Activated naive CD8-positive, alpha-beta T cell treated with anti-CD3 and anti-CD28 coated beads, Interleukin-2, amount 10 ng/mL, durations not matched to agents 7 days and 5 days (primary cell): ENCODE measurements around the gene ICAM1. TPM values are rescaled to one million over a fixed set of nuclear protein-coding genes. Genes with fewer than 3 reads are reported as not detected.
"Not testable (repeated sequence)": the region's sequence is repeated elsewhere in the genome, so short reads cannot be mapped to it uniquely, and the experiment has no call there.

Experiments
- ATAC-seq: fragments of 150-1000 bp; cut with Tn5 transposase; one replicate; pipeline ENCODE4 v1.10.0; 2021; ENCODE audit warnings: low read depth, moderate library complexity
- POLR2A ChIA-PET: fragments of 350-600 bp; sonication (Branson Sonifier 250); formaldehyde crosslinking; loops from one replicate; lab custom pipeline; 2021; ENCODE audit warnings: antibody characterized with exemption; lab: Charles Lee
- DNase-seq: peaks from one replicate; pipeline ENCODE4 v3.0.0; 2021
- H3K27ac Mint-ChIP-seq: one replicate; pipeline ENCODE4 v1.8.0; 2022; ENCODE audit warnings: mild to moderate bottlenecking, mixed read lengths
- H3K27me3 Mint-ChIP-seq: one replicate; pipeline ENCODE4 v1.8.0; 2022; ENCODE audit warnings: mild to moderate bottlenecking, moderate library complexity, mixed read lengths
- H3K36me3 Mint-ChIP-seq: one replicate; pipeline ENCODE4 v1.8.0; 2021; ENCODE audit warnings: mild to moderate bottlenecking, mixed read lengths
- H3K4me1 Mint-ChIP-seq: one replicate; pipeline ENCODE4 v1.8.0; 2021; ENCODE audit warnings: mixed read lengths
- H3K4me3 Mint-ChIP-seq: one replicate; pipeline ENCODE4 v1.8.0; 2022; ENCODE audit warnings: mild to moderate bottlenecking, moderate library complexity, mixed read lengths
- H3K9me3 Mint-ChIP-seq: one replicate; pipeline ENCODE4 v1.8.0; 2021; ENCODE audit warnings: mixed read lengths
- total RNA-seq, 2 experiments: library from RNA; stranded (reverse); gene quantifications; one replicate each; pipeline ENCODE4 v1.2.3, GENCODE V29; 2021

ICAM1 gene
- total RNA-seq, 2 experiments from 2014 or later: 9.5 to 11.7 TPM

GRCh38 chr19:10269333-10270179, 1.4 kb upstream of the ICAM1 start:
- no peaks in the 10 kb centered on the region for H3K9me3 Mint-ChIP-seq
- POLR2A ChIA-PET: interaction anchor here (0.6 to 4.7 kb wide), 20 partner anchors 9 to 270 kb away, joined by 3 to 60 read pairs (median 6); partner anchors contain the start of genes CDC37, FDX2, ICAM4 and ICAM5
- H3K27ac Mint-ChIP-seq: peak overlapping the region; percentile 92
- DNase-seq (peak; percentile 96), ATAC-seq (peak; percentile 69)
- H3K4me3 Mint-ChIP-seq: peak overlapping the region; percentile 86
- H3K4me1 Mint-ChIP-seq: peaks cover 23% of the 10 kb centered on the region
- no peaks in the 10 kb centered on the region for H3K27me3 Mint-ChIP-seq
- peaks cover 2% of the 10 kb centered on the region for H3K36me3 Mint-ChIP-seq

- Mint-ChIP-seq H3K27ac (peak overlapping the region; percentile 92), H3K36me3 (peaks cover 3% of the 10 kb centered on the region), H3K4me1 (peaks cover 23% of the 10 kb centered on the region), H3K9me3 (no peaks in the 10 kb centered on the region), H3K27me3 (no peaks in the 10 kb centered on the region), H3K4me3 (peak overlapping the region; percentile 86)
- DNase-seq: peak; percentile 85
- ATAC-seq: peak; percentile 57
- POLR2A ChIA-PET: interaction anchor here (0.6 to 4.7 kb wide), 23 partner anchors 10 to 892 kb away, joined by 3 to 60 read pairs (median 6); partner anchors contain the start of genes CDC37, FDX2, ICAM4 and ICAM5
Measured at GRCh38 chr19:10270180-10270615, 722 bp upstream of the ICAM1 start.

GRCh38 chr19:10271543-10272086, 695 bp downstream of the ICAM1 start:
- Mint-ChIP-seq H3K27ac (peak overlapping the region; percentile 92), H3K9me3 (no peaks in the 10 kb centered on the region), H3K36me3 (peaks cover 5% of the 10 kb centered on the region), H3K4me3 (peak overlapping the region; percentile 86), H3K27me3 (no peaks in the 10 kb centered on the region), H3K4me1 (peaks cover 23% of the 10 kb centered on the region)
- POLR2A ChIA-PET: interaction anchor here (0.9 to 4.7 kb wide), 16 partner anchors 9 to 157 kb away, joined by 3 to 60 read pairs (median 10); partner anchors contain the start of genes CDC37, FDX2, ICAM4 and ICAM5
- ATAC-seq (no peak), DNase-seq (no peak)

GRCh38 chr19:10274589-10274988, 3.7 kb downstream of the ICAM1 start:
- no peak overlapping the region for H3K27ac Mint-ChIP-seq
- H3K27me3 Mint-ChIP-seq: no peaks in the 10 kb centered on the region
- no peaks in the 10 kb centered on the region for H3K9me3 Mint-ChIP-seq
- DNase-seq (no peak), ATAC-seq (no peak)
- POLR2A ChIA-PET: interaction anchor here (1.1 kb wide), 1 partner anchor 15 kb away, joined by 5 read pairs; the partner anchor contains the start of gene ICAM5
- peaks cover 22% of the 10 kb centered on the region for H3K4me1 Mint-ChIP-seq
- no peak overlapping the region for H3K4me3 Mint-ChIP-seq
- peaks cover 10% of the 10 kb centered on the region for H3K36me3 Mint-ChIP-seq

GRCh38 chr19:10277795-10278589, 7.1 kb downstream of the ICAM1 start:
- Mint-ChIP-seq H3K4me3 (no peak overlapping the region), H3K27me3 (no peaks in the 10 kb centered on the region), H3K4me1 (peaks cover 13% of the 10 kb centered on the region), H3K36me3 (peaks cover 12% of the 10 kb centered on the region), H3K9me3 (no peaks in the 10 kb centered on the region), H3K27ac (no peak overlapping the region)
- no peak for DNase-seq
- no peak for ATAC-seq
- POLR2A ChIA-PET: interaction anchor here (1.1 to 1.2 kb wide), 2 partner anchors 9 to 11 kb away, joined by 4 to 5 read pairs; partner anchors contain the start of gene ICAM4

- peaks cover 12% of the 10 kb centered on the region for H3K36me3 Mint-ChIP-seq
- no peaks in the 10 kb centered on the region for H3K9me3 Mint-ChIP-seq
- H3K27ac Mint-ChIP-seq: peak overlapping the region; percentile 60
- H3K4me3 Mint-ChIP-seq: no peak overlapping the region
- no peak for DNase-seq
- peaks cover 13% of the 10 kb centered on the region for H3K4me1 Mint-ChIP-seq
- POLR2A ChIA-PET: interaction anchor here (0.6 to 2.5 kb wide), 2 partner anchors 8 to 110 kb away, joined by 3 to 26 read pairs; partner anchors contain the start of gene ICAM1
- ATAC-seq: no peak
- no peaks in the 10 kb centered on the region for H3K27me3 Mint-ChIP-seq
Measured at GRCh38 chr19:10278935-10279334, 8.0 kb downstream of the ICAM1 start.

GRCh38 chr19:10279737-10280442, 9.0 kb downstream of the ICAM1 start:
- DNase-seq (no peak), ATAC-seq (peak; percentile 66)
- Mint-ChIP-seq H3K36me3 (peaks cover 16% of the 10 kb centered on the region), H3K9me3 (no peaks in the 10 kb centered on the region), H3K4me1 (peaks cover 11% of the 10 kb centered on the region), H3K4me3 (peak overlapping the region; percentile 7), H3K27me3 (no peaks in the 10 kb centered on the region), H3K27ac (peak overlapping the region; percentile 36)
- POLR2A ChIA-PET: interaction anchor here (0.6 to 2.5 kb wide), 5 partner anchors 9 to 148 kb away, joined by 3 to 26 read pairs (median 3); partner anchors contain the start of gene ICAM1

- H3K36me3 Mint-ChIP-seq: peaks cover 23% of the 10 kb centered on the region
- POLR2A ChIA-PET, H3K4me3 Mint-ChIP-seq, ATAC-seq, H3K9me3 Mint-ChIP-seq, H3K27me3 Mint-ChIP-seq, DNase-seq, H3K27ac Mint-ChIP-seq: not testable (repeated sequence)
- H3K4me1 Mint-ChIP-seq: peaks cover 29% of the 10 kb centered on the region
Measured at GRCh38 chr19:10282043-10282442, 11.1 kb downstream of the ICAM1 start.

- H3K4me1 Mint-ChIP-seq: peaks cover 33% of the 10 kb centered on the region
- peaks cover 10% of the 10 kb centered on the region for H3K27me3 Mint-ChIP-seq
- peaks cover 22% of the 10 kb centered on the region for H3K36me3 Mint-ChIP-seq
- ATAC-seq: no peak
- POLR2A ChIA-PET: interaction anchor here (1.9 kb wide), 1 partner anchor 12 kb away, joined by 7 read pairs; the partner anchor contains the start of gene ICAM1
- H3K9me3 Mint-ChIP-seq: no peaks in the 10 kb centered on the region
- DNase-seq: no peak
- no peak overlapping the region for H3K4me3 Mint-ChIP-seq
- no peak overlapping the region for H3K27ac Mint-ChIP-seq
Measured at GRCh38 chr19:10283301-10284064, 12.6 kb downstream of the ICAM1 start.

GRCh38 chr19:10284065-10284959, 13.4 kb downstream of the ICAM1 start:
- H3K27ac Mint-ChIP-seq: no peak overlapping the region
- no peak overlapping the region for H3K4me3 Mint-ChIP-seq
- no peaks in the 10 kb centered on the region for H3K9me3 Mint-ChIP-seq
- H3K36me3 Mint-ChIP-seq: peaks cover 19% of the 10 kb centered on the region
- peaks cover 18% of the 10 kb centered on the region for H3K27me3 Mint-ChIP-seq
- DNase-seq (no peak), ATAC-seq (no peak)
- peaks cover 37% of the 10 kb centered on the region for H3K4me1 Mint-ChIP-seq
- POLR2A ChIA-PET: interaction anchor here (1.4 to 1.9 kb wide), 2 partner anchors 13 to 96 kb away, joined by 4 to 7 read pairs; partner anchors contain the start of genes ICAM1 and TYK2

- no peak overlapping the region for H3K27ac Mint-ChIP-seq
- H3K9me3 Mint-ChIP-seq: no peaks in the 10 kb centered on the region
- DNase-seq (no peak), ATAC-seq (no peak)
- H3K36me3 Mint-ChIP-seq: peaks cover 19% of the 10 kb centered on the region
- POLR2A ChIA-PET: interaction anchor here (1.4 to 3.1 kb wide), 3 partner anchors 14 to 95 kb away, joined by 4 to 49 read pairs (median 7); partner anchors contain the start of genes ICAM1 and TYK2
- H3K4me3 Mint-ChIP-seq: no peak overlapping the region
- peaks cover 20% of the 10 kb centered on the region for H3K27me3 Mint-ChIP-seq
- H3K4me1 Mint-ChIP-seq: peaks cover 35% of the 10 kb centered on the region
Measured at GRCh38 chr19:10284960-10285278, 14.0 kb downstream of the ICAM1 start.
